HPDE6-E6E7 (cell line): Measurements from ENCODE around the gene PRPSAP2.
"Not testable (repeated sequence)": the region's sequence is repeated elsewhere in the genome, so short reads cannot be mapped to it uniquely, and the experiment has no call there.

Source experiments
- DNase-seq: peaks from one replicate; pipeline ENCODE4 v3.0.0; 2011; ENCODE audit warnings: missing footprints; ENCODE audit errors: extremely low spot score

Gene PRPSAP2

GRCh38 chr17:18937981-18938691, 80.2 kb downstream of the PRPSAP2 start:
- no peak for DNase-seq

GRCh38 chr17:18938692-18939023, 80.7 kb downstream of the PRPSAP2 start:
- DNase-seq: no peak

GRCh38 chr17:18944646-18945045, 86.7 kb downstream of the PRPSAP2 start:
- no peak for DNase-seq

GRCh38 chr17:18946536-18946935, 88.6 kb downstream of the PRPSAP2 start:
- no peak for DNase-seq

GRCh38 chr17:18947866-18948265, 89.9 kb downstream of the PRPSAP2 start:
- DNase-seq: no peak

- DNase-seq: no peak
Observed at GRCh38 chr17:18948476-18949006, 90.6 kb downstream of the PRPSAP2 start.

GRCh38 chr17:18949566-18949965, 91.6 kb downstream of the PRPSAP2 start:
- DNase-seq: no peak

GRCh38 chr17:18950346-18950745, 92.4 kb downstream of the PRPSAP2 start:
- no peak for DNase-seq

GRCh38 chr17:18950944-18951905, 93.3 kb downstream of the PRPSAP2 start:
- no peak for DNase-seq

GRCh38 chr17:18951941-18952842, 94.3 kb downstream of the PRPSAP2 start, which contains the start of gene SLC5A10:
SLC5A10 (plus strand) TSS chr17:18952165; CDS start chr17:18952206, 41 bp downstream.
- DNase-seq: no peak

- DNase-seq: no peak
Observed at GRCh38 chr17:18953231-18953728, 95.3 kb downstream of the PRPSAP2 start.

GRCh38 chr17:18954321-18954720, 96.4 kb downstream of the PRPSAP2 start:
- no peak for DNase-seq

GRCh38 chr17:18955009-18955408, 97.1 kb downstream of the PRPSAP2 start:
- DNase-seq: no peak

- DNase-seq: not testable (repeated sequence)
Observed at GRCh38 chr17:18956021-18956420, 98.1 kb downstream of the PRPSAP2 start.

- no peak for DNase-seq
Observed at GRCh38 chr17:18956581-18956980, 98.7 kb downstream of the PRPSAP2 start.

GRCh38 chr17:18957831-18958230, 99.9 kb downstream of the PRPSAP2 start:
- no peak for DNase-seq

GRCh38 chr17:18958611-18959010, 100.7 kb downstream of the PRPSAP2 start:
- no peak for DNase-seq

- DNase-seq: no peak
Observed at GRCh38 chr17:18959071-18959844, 101.3 kb downstream of the PRPSAP2 start.

GRCh38 chr17:18959845-18960240, 101.9 kb downstream of the PRPSAP2 start:
- no peak for DNase-seq

- no peak for DNase-seq
Observed at GRCh38 chr17:18960241-18960665, 102.3 kb downstream of the PRPSAP2 start.
